ENCODE data around the gene TNFSF13B.

- TF ChIP-seq CTCF (IDR thresholded peaks at IDR 0.05; ENCODE audit: low read depth, low read length, poor library complexity, severe bottlenecking) (no peak), EZH2phosphoT487 (IDR thresholded peaks at IDR 0.05; ENCODE audit: borderline replicate concordance, low read length) (no peak)
Measured at GRCh38 chr13:108278466-108278865, 8.9 kb downstream of the TNFSF13B start.
